Measurements from ENCODE around the gene CALN1.
"Not testable (repeated sequence)": the region's sequence is repeated elsewhere in the genome, so short reads cannot be mapped to it uniquely, and the experiment has no call there.

Gene CALN1

DNA sequence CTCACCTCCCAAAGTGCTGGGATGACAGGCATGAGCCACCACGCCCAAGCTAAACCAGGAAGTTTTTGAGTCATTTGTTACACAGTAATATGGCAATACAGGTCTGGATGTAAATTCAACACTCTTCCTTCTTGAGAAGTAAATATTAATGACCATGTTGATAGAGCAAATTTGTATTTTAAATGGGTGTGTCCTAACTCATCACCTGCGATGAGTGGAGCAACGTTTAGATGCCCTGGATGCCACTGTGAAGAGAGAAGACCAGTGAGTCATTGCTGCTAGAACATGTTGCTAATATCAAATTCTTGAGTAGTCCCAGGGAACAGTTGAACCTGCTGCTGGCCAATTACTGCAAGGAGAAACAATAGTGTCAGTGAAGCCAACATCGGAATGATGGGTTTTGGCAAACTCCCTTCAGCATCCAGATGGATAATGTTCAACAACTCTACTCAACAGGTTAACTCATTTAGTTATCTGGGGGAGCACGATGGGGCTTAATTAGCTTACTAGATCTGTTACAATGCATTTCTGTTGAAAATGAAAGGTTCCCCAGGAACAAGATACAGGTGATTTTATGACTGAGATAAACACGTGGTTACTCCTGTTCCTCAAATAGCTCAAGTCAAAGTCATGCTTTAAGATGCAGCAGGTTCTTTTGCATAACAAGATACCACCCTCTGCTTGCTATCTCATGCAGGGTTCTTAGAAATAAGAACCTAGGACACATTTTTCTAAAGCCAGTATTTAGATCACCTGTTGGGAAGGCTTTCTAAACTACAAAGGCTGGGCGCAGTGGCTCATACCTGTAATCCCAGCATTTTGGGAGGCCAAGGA is 146.8 kb downstream of the CALN1 start:
- no peak for DNase-seq

DNA sequence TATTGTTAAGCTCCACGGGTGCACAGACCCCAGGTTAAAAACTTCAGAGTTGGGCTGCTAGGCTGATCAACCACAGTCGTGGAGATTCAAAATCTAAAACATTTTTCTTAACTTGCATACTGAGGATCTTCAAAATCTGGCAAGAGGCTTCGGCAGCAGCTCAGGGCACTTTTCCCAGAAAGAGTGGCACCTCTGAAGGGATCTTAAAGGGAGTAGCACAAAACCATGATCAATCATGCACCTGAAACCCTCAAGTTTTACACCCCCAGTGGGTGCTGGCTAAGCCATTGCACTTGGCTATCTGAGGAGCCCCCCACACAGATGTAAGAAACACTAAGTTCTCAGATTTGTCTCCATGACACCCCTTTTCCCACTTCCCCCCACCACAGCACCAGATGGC is 151.7 kb downstream of the CALN1 start:
- no peak for DNase-seq

DNA sequence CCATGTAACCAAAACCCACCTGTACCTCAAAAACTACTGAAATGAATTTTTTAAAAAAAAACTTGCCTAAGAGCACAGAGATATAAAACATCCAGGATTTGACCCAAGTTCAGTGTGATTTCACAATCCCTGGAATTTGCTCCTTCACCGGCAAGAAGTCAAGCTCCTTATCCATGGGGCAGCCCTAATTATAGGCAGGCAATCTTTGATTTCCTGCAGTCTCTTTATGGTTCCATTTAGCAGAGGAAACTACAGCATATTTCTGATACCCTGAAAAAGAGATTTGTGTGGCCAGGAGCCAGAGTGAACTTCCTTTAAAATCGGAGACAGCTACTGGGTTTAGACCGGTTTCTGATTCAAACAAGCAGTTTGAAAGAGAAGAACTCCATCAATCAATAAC is 154.1 kb downstream of the CALN1 start:
- no peak for DNase-seq

DNA sequence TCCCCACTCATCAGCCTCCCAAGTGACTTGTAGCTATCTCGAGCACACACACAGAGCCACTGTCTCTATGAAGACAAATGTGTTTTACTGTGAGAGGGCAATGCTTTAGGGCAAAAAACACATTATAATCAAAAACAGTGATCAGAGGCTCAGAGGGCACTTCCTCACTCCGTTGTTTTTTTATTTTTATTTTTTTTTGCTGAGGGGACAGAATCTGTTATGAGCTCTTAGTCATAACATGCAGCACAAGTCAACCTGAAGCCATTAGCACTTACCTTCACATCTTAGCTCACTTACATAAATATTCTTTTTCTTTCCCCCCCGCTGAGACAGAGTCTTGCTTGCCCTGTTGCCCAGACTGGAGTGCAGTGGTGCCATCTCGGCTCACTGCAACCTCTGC is 157.7 kb downstream of the CALN1 start:
- no peak for DNase-seq

DNA sequence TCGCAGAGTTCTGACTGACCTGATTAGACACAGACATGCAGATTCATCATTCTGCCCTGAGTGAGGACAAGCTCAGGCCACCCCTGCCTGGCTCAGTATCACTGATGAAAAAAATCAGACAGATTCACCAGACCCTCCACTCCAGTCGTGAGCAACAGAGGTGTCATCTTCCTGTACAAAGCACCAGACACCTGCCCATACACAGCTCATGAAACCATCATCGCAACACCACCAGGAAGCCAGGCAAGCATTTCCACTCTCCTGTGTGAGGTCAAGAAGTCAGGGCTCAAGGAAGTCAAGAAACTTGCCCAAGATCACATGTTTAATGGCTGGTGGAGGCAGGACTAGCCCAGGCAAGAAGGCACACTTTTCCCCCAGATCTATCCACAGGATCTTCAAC is 163.0 kb downstream of the CALN1 start:
- no peak for DNase-seq

DNA sequence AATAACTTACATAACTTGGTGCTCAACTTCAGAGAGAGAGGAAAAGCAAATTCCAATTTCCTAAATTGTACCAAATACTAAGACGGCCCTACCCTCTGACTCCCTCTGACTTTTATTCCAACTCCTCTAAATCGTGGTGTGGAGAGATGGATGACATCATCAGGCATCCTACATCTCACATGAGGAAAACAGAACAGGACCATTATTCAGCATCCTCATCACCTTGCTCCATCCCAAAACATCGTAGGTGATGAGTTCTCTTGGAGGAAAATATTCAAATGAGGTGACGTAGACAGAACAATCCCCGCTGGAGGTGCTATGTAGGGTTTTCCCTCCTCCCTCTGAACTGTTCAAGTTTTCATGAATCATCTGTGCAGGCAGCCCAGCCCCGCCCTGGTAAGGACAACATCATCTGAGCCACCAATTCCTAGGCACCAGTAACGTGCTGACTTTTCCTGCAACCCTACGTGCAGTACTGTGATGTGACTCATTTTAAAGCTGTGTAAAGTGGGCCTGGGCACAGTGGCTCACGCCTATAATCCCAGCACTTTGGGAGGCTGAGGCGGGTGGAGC is 167.2 kb downstream of the CALN1 start:
- DNase-seq = no peak

DNA sequence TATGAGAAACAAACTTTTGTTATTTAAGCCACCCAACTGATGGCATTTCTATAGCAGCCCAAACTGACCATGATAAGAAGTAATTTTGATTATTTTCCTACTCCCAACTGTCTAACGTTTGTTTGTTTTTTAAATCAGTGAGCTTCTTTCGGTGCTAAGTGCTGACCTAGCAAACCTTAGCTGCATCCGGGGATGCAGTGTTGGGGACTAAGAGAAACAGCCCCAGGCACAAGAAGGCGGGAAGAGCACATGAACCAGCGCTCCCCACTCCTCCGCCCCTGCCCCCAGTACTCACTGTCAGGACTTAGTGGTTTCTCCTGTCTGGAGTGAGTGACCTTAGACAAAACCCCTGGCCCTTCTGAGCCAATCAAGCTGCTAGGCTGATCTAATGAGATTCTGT is 168.8 kb downstream of the CALN1 start:
- DNase-seq = no peak

DNA sequence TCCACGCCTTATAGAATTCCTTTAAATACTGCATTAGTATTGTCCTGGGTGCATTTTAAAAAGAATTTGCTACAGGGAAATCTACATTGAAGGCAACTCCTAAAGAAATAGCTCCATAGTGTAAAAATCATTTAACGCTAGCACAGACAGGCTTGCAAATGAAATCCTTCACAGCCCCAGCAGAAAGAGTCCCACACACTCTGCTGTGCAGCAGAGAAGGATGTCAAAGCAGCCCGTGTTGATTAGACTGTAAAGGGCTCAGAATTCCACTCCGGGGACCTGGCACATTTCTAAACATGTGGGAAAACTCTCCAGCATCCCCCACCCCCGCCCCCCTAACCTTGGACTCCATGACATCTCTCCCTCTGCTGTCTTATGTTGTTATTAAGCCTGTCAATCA is 176.8 kb downstream of the CALN1 start:
- DNase-seq = no peak

DNA sequence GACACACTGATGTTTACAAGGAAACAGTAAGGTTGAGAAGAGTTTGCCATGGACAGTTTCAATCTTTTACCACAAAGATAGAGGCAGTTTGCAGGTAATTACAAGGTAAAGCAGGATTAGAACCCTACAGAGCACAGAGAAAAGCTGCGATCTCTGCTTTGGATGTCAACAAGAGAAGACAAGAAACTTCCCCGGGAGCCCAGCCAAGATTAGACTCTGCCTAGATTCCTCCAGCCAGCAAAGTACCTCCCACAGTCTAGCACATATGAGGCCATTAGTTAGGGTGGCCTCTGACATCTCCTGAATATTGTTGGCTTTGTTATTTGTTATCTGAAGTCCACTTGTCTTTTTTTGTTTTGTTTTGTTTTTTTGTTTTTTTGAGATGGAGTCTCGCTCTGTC is 178.1 kb downstream of the CALN1 start:
- DNase-seq = no peak

DNA sequence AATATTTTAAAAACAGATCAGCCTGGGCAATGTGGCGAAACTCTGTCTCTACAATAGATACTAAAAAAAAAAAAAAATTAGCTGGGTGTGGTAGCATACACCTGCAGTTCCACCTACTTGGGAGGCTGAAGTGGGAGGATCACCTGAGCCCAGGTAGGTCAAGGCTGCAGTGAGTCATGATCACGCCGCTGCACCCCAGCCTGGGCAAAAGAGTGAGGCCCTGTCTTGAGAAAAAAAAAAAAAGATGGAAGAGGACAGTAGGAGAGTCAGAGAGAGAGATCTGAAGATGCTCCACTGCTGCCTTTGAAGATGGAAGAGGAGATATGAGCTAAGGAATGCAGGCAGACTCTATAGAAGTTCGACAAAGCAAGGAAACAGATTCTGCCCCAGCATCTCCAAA is 181.9 kb downstream of the CALN1 start:
- DNase-seq = no peak

DNA sequence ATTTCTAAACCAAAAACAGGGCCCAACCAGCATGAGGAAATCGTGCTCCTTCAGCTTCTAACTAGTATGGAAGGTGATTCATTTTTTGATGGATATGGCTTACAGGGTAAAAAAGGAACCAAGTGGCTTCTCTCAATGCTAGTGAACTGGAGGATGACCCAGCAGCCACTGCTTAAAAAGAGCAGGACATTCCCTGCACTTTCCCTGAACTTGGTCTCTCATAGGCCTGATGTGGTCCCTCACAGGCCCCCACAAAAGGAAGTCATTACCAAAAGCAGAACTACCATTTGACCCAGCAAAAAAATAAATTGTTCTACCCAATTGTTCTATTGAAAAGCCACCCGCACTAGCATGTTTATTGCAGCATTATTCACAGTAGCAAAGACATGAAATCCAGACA is 188.8 kb downstream of the CALN1 start:
- DNase-seq = no peak

DNA sequence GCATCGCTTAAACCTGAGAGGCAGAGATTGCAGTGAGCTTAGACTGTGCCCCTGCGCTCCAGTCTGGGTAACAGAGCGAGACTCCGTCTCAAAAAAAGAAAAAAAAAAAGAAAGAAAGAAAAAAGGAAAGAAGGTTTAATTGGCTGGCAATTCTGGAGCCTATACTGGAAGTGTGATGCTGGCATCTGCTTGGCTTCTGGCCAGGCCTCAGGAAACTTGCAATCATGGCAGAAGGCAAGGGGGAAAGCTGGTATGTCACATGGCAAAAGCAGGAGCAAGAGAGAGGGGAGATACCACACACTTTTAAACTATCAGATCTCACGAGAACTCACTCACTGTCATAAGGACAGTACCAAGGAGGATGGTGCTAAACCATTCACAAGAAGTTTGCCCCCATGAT is 190.0 kb downstream of the CALN1 start:
- DNase-seq = no peak

DNA sequence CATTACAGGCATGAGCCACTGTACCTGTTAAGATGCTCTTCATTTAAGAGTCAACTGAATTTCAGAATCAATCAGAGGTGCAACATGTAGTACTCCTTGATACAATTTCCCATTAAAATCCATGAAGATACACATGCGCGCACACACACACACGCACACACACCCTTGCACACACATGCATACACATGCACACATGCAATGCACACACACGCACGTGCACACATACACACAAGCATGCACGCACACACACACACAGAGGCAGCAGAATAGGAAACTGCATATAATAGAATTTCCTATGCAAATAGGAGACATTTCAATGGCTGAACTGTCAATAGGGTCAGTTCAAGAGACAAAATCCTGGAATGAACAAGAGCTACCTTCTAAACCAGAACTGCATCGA is 192.6 kb downstream of the CALN1 start:
- DNase-seq = no peak

DNA sequence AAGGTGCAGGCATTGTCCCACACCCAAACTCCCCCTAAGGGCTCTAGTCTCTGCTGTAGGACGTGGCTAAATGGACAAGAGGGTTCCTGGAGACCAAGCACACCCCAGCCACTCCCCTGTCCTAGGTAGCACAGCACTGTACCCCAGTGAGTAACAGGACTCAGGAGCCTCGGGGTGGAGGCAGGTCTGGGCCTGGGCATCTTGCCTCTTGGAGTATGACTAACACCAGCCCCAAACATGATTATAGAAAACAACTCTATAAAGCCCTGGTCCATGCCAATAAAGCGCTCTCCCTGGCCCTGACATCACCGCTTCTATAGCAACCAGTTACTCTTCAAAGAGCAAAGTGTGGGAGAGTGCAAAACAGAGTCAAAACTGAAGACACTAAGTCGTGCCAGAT is 195.0 kb downstream of the CALN1 start:
- DNase-seq = no peak

DNA sequence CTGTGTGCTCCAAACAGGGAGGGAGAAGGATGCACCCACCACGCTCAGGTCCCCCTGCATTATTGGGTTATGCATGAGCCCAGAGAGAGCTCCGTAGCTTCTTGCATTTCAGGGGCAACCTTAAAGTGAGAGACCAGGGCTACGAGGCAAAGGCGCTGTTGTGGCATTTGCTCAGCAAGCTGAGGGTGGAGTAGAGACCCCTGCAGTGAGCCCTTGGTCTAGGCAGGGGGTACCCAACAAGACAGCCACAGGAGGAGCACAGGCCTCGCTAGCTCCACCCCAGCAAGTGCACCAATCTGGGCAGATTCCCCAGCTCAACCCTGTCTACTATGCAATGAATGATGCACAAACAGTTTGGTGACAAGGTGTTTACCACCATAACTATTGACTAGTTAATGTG is 198.4 kb downstream of the CALN1 start:
- DNase-seq = no peak

DNA sequence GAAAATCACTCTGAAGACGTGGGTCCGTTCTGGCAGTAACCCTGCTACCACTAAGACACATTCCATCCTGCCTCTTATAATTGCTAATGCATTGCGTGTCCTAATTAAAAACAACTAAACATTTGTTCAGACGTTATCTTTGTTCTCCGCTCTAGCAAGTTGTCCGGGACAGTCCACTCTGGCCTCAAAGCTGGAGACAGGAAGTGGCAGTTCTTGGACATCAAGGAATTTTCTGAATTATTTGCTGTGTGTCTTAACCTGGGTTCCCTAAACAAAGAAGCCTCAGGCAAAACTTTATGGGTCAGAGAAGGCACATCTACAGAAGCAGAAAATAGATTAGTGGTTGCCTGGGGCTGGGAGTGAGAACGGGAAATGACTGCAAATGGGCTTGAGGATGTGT is 199.1 kb downstream of the CALN1 start:
- no peak for DNase-seq

DNA sequence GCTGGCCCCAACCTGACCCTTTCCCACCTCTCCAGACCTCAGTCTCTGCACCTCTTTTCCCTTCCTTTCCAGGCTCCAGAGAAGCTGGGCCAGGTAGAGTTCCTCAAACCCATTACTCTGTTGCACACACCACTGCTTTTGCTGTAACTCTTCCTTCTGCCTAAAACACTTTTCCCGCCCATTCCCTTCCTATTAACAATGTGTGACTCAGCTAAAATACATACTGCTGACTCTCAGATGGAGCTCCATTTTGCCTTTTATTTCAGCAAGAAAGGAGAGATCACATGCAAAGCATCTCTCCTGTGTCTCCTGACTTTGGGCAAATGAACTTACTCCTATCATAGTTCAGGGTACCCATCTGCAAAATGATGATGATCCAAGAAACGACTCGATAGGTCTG is 201.0 kb downstream of the CALN1 start:
- DNase-seq = no peak

DNA sequence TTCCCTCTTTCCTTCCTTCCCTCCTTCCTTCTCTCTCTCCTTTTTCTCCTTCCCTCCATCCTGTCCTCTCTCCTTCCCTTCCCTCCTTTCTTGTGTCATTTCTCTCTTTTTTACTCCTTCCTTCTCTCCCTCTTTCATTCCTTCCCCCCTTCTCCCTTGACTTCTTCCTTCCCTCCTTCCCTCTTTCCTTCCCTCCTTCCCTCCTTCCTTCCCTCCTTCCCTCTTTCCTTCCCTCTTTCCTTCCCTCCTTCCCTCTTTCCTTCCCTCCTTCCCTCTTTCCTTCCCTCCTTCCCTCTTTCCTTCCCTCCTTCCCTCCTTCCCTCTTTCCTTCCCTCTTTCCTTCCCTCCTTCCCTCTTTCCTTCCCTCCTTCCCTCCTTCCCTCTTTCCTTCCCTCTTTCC is 203.1 kb downstream of the CALN1 start:
- DNase-seq = not testable (repeated sequence)

DNA sequence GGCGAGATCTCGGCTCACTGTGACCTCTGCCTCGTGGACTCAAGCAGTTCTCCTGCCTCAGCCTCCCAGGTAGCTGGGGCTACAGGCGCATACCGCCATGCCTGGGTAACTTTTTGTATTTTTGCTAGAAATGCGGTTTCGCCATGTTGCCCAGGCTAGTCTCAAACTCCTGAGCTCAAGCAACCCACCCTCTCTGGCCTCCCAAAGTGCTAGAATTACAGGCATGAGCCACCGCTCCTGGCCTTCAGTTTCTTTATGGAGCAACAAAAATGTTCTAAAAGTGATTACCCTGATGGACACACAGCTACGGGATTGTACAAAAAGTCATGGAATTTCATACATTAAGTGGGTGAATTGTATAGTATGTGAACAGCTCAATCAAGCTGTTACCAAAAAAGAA is 216.0 kb downstream of the CALN1 start:
- no peak for DNase-seq

DNA sequence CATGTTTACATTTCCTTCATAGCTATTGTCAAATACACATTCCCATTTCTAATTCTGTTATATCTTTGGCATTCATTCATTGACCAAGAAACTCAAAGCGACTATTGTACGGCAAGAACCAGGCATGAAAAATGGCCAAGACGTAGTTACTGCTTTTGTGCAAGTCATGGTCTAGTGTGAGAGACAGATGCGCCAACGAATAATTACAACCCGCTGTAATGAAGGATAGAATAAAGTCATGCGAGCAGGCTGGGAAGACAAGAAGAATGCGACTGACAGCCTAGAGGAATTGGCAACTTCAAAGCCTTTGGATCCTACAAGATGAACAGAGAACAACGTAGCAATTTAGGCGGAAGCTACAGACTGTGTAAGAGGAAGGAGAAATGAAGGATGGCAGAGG is 221.2 kb downstream of the CALN1 start:
- DNase-seq = no peak

DNA sequence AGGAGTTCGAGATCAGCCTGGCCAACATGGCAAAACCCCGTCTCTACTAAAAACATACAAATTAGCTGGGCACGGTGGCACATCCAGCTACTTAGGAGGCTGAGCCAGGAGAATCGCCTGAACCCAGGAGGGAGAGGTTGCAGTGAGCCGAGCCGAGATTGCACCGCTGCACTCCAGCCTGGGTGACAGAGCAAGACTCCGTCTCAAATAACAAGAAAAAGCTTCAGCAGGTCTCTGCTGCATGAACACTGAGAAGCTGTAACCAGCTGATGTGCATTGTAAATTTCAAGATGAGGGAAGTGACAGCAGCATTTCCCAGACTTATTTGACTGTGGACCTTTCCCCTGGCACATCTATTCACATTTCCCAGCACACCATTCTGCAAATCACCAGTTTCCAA is 222.0 kb downstream of the CALN1 start:
- DNase-seq = no peak

DNA sequence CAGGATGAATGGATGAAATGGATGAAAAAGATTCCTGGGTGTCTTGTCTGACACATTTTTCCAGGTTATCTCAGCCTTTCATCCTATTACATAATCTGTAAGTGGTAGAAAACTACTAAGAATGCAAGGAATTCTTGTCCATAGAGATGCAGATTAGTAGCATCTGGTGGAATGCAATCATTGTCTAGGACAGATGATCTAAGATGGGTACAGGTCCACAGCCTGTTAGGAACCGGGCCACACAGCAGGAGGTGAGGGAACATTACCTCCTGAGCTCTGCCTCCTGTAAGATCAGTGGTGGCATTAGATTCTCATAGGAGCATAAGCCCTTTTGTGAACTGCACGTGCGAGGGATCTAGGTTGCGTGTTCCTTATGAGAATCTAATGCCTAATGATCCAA is 225.0 kb downstream of the CALN1 start:
- no peak for DNase-seq

DNA sequence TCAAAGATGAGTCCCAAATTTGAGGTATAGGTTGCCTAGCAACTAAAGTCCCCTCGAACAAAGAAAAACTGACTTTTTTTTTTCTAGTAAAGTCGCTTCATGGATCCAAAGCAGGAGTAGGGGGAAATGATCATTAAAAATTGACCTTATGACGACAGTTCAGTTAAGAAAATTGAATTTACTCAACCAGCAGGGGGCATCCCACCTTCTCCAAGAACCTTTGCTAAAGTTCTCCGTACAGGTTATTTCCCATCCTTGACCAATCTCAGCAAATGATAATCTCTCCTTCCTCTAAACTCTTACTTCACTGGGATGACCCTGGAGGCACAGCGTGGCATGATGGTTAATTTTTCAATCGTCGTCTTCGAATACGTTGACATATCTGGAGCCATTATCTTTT is 228.3 kb downstream of the CALN1 start:
- no peak for DNase-seq

DNA sequence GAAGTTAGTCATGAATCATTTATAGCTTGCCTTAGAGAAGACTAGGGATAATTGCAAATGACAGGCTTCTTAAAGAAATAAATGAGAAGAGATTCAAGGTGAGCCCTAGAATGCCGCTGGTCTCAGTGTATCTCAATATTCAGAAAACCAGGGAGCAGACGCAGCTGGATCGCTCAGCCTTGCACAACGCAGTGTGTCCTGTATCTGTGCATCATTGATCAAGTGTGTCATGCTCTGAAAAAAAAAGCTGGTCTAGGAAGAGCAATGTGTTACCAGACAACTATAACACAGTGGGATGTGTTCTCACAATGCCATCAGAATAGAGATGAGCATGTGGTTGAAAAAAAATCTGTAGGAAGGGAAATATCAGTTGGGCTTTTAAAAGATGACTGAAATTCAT is 230.1 kb downstream of the CALN1 start:
- no peak for DNase-seq

DNA sequence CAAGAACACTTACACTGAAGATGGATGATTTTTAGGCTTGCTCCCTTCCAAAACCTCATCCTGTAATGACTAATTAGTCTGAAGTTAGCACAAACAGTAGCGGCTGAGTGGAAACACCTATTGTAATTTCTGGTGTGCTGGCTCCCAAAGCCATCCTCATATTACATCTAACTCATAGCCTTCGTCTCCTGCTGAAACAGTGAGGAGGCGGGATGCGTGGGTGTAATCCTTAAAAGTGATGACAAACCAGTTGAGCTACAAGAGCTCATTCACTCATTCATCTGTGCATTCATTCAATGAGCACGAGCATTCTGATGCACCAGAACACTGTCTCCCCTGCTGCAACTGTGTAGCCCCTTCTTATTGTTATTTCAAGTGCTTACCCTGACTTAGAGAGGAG is 235.3 kb downstream of the CALN1 start:
- DNase-seq = no peak

Measured in activated naive CD4-positive, alpha-beta T cell treated with Interleukin-2 at 50 U/mL for 16 hours (primary cell).